NCI-H446 treated with DMSO at 0.1 percent for 48 hours (cell line): ENCODE measurements around the gene TAPBP.
"Not testable (repeated sequence)": the region's sequence is repeated elsewhere in the genome, so short reads cannot be mapped to it uniquely, and the experiment has no call there.

ENCODE experiments used
- DNase-seq: peaks from one replicate; lab custom pipeline; 2025; lab: John Stamatoyannopoulos, UW

TAPBP gene

DNA sequence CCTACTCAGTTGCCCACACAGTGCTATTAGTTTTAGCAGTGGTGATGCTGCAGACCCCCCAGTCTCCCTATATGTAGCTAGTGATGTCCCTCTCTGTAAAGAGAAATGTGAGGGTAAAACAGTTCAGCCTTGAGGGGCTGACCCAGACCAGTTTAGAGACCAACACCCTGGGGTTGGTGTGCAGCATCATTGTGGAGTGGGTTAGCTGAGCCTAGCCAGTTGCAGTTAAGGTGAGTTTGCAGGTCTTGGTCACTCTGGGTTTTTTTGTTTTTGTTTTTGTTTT lies 37.4 kb downstream of the TAPBP start:
- DNase-seq, result no peak

DNA sequence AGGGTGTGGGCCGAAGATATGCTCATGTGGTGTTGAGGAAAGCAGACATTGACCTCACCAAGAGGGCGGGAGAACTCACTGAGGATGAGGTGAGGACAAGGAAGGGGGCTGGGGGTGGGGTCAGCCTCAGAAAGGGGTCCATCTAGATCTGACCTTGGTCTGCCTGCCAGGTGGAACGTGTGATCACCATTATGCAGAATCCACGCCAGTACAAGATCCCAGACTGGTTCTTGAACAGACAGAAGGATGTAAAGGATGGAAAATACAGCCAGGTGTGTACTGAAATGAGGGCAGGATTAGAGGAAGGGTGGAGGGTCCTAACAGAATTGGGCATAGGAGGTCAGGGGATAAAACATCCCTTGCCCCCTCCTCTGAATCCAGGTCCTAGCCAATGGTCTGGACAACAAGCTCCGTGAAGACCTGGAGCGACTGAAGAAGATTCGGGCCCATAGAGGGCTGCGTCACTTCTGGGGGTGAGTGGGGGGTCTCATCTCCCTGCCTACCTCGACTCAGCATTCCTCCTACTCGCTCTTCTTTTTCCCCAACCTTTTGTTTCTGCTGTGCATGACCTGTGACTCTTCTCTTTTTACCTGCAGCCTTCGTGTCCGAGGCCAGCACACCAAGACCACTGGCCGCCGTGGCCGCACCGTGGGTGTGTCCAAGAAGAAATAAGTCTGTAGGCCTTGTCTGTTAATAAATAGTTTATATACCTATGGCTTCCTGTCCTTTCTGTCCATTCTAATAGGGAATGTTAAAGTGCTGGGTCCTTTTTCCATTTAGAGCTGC lies 37.9 kb downstream of the TAPBP start:
- not testable (repeated sequence) for DNase-seq

DNA sequence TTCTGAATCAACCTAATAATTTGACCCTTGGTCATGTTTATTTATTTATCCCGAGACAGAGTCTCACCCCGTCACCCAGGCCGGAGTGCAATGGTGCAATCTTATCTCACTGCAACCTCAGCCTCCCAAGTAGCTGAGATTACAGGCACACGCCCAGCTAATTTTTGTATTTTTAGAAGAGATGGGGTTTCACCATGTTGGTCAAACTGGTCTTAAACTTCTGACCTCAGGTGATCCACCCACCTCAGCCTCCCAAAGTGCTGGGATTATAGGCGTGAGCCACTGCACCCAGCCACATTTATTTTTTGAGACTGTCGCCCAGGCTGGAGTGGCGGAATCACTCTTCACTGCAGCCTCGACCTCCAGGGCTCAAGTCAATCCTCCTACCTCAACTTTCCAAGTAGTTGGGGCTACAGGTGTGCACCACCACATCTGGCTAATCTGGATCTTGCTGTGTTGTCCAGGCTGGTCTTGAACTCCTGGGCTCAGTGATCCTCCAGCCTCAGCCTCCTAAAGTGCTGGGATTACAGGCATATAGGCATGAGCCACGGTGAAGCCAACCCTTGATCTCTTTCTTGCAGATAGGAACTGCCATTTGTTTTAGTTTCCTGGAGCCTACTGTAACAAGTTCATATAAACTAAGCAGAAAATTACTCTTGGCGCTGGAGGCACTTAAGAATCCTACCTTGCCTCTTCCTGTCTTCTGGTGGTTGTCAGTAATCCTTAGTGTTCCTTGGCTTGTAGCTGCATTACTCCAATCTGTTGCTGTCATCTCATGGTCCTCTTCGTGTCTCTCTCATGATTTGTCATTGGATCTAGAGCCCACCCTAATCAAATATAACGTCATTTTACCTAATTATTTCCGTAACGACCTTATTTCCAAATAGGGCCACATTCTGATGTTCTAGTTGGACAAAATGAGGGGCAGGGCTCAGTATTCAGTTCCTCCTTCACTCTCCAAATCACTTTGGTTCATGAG lies 39.7 kb downstream of the TAPBP start:
- no peak for DNase-seq

DNA sequence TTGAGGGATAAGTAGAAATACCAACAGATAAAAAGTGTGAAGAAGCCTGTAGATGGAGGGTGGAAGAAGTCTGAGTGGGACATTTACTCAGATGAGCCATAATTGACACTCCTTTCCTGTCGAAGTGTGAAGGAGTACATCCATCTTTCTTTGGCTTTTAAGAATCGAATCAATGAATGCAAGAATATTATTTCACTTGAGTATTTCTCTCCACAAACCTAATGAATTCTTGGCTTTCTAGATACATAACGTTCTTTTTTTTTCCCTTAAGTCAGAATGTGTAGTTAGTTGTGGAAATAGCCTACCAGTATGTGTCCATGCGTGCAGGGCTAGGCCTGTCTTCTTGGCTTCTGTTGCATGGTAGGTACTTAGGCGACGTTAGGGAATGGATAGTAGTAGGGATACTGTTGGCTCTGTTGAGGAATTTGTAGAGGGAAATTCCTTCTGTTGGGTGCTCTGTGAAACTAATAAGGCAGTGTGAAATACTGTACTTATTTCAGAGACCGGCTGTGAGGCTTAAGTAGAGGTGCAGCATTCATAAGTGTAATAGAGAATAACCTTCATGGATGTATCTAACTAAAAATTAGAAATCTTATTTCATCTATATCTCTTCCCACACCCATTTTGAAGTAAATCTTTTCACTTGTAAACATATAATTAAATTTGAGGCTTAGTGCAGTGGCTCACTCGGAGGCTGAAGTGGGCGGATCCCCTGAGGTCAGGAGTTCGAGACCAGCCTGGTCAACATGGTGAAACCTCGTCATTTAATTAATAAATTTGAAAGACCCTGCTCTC lies 40.6 kb downstream of the TAPBP start:
- no peak for DNase-seq

DNA sequence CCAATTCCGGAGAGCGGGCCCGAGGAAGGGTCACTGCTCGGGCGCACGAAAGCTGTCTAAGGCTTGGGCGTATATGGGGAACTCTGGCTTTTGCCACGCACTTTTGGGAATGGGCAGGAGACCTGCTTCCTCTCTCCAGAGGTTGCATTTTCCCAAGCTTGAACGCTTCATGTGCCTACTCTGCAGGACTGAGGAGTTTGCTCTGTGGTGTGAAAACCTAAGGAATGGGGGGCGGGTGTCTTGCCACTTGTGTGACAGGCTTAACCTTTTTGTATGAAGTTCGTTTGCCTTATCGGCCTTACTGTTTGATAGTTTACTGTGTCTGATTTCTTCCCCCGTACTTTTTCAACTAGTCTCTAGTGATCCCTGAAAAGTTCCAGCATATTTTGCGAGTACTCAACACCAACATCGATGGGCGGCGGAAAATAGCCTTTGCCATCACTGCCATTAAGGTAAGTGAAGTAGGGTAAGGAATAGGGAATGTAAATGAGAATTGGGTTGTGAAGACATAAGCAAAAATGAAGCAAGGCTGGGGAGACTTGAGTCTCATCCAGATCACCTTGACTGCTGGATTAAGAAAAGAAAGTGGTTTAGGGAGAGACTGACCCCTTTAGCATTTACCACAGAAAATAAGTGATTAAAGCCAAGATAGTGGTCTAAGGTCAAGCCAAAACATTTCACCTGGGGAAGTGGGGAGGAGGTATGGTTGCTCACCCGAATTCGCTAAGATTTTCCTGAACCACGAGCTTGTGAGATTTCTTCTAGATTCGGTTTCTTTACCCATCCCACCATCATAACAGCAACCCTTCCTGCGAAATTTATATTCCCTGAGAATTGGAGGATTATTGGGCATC lies 41.4 kb downstream of the TAPBP start:
- no peak for DNase-seq

DNA sequence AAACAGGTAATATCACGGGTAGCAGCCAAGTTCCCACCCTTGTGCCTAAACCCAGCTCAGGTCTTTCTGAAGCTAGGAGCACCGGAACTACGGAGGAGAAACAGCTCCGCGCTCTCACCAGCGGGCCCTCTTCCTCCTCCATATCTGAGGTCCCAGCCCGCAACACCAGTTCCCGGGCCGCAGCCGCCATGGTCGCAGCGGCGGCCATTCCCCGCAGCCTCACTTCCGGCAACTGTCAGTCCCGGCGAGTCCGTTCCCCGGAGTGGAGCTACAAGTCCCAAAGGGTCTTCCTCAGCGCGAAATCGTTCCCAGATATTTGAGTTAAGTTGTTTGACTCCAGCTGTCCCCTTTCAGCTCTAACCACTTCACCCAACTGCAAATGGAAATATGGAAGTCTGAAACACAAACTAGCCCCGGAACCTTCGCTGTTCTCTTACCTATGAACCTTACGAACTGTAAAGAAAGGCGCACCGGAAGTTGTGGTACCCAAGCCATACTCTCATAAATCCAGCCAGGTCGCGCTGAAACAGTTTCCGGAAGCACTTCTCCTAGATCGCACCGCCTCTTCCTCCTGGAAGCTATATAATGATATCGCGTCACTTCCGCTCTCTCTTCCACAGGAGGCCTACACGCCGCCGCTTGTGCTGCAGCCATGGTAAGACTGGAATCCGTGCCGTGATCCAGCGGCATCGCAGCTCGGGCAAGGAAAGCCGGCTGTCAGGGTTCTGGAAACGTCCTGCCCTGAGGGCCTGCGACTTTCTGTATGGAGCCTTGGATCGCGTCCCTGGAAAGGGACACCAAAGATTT lies 42.2 kb downstream of the TAPBP start, which contains the start of the genes RPS18 and VPS52:
Gene RPS18, plus strand, starts transcription at position 608 of the 807 bp plus-strand sequence. Its CDS starts 45 bp downstream, at position 653.
Gene VPS52, minus strand, starts transcription at position 409 of the 807 bp plus-strand sequence. Its CDS starts 201 bp downstream, at position 208.
- peak; percentile 97 for DNase-seq

DNA sequence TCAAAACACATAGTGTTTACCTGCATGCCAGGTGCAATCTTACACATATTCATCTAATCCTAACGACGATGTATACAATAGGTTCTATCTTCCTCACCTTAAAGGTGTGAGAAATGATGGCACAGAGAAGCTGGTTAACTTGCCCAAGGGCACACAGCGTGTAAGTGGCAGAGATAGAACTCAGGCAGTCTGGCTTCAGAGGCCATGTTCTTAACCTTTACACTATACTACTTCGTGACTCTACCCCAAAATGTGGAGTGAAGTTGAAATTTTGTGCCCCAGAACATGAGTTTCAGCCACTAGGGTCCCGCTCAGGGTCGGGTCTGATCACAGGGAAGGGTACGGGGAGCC lies 42.8 kb downstream of the TAPBP start:
- no peak for DNase-seq

DNA sequence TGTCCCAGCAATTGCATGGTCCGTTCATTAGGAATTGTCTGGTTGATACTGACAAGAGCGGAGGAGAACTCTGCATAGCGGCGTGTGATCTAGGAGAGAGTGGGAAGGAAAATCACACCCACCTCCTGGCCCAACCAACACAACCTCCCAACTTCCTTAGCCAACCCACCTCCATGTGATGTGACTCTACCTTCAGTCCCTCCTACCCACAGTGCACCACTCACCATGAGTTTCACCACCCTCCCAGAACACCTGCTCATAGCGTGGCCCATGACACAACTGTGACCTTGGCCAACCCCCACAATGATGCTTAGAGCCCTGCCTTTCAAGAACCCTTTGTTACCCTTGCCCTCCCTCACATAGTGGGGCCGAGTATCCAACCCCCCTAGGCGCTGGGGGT lies 49.9 kb downstream of the TAPBP start:
- no peak for DNase-seq

DNA sequence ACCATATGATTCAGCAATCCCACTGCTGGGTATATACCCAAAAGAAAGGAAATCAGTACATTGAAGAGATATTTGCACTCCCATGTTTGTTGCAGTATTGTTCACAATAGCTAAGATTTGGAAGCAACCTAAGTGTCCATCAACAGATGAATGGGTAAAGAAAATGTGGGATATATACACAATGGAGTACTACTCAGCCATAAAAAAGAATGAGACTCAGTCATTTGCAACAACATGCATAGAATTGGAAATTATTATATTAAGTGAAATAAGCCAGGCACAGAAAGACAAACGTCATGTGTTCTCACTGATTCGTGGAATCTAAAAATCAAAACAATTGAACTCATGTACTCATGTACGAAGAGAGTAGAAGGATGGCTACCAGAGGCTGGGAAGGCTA lies 51.4 kb downstream of the TAPBP start:
- DNase-seq, result not testable (repeated sequence)

DNA sequence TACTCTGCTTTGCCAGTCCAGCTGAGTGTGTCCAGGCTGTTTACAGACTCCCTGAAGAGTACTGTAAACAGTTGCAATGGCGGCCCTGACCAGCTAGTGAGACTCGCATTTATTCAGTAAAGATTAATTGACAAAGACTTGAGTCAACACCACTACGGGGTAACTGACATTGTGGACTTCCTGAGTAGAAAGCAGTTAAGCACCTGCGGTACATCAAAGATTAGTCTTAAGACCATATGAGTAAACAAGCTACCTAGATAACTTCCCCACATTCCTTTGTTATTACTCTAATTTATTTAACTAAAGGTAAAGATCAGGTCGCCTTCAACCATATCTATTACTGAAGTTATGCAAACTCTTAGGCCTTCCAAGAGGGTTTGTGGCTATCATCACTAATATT lies 54.8 kb downstream of the TAPBP start:
- no peak for DNase-seq

DNA sequence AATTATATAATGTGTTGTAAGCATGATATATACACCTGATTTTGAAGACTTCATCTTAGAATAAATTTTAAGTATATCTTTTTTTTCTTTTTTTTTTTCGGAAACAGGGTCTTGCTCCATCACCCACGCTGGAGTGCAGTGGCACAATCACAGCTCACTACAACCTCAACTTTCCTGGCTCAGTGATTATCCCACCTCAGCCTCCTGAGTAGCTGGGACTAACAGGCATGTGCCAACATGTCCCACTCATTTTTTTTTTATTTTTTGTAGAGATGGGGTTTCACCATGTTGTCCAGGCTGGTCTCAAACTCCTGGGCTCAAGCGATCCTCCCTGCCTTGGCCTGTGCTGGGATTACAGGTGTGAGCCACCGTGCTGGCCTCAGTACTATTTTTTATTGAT lies 59.3 kb downstream of the TAPBP start:
- no peak for DNase-seq

DNA sequence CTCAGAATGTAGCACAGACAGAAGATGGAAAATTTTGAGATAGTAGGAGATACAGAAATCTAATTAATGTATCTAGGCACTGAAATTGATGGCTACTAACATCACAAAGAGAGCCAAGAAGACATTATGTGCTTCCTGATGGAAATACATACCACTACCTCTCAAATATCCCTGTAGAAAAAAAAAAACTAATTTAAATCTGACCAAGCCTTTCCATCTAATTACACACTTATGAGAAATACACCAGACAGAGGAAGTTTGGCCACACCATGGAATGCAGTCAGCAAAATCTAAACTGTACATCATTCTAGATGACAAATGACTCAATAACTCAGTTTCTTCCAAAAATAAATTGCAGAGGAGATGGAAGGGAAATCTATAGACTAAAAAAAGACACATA lies 61.1 kb downstream of the TAPBP start:
- no peak for DNase-seq

DNA sequence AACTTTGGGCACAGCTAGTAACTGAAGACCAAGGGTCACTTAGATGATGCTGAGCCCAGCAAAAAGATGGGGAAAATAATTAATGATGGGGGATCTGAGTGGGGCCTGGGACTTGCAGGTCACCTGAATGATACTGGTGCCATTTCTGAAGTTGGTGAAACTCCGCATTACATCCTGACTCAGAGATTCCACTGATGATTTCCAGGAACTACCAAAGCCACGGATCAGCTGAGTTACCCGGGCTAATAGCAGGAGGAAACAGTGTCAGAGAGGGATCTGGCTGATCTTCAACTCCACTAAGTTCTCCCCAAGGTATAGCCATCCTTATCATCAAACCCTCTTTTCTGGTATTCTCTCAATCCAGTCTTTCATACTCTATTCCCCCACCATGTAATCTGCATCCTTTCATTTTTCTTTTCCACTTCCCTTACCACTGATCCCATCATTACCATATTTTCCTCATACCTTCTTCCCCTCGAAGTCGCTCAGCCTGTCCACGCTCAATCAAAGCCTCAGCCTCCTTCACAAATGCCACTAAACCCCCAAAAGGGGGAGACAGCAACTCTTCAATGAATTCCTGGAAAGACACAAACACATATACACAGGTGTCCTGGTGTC lies 62.4 kb downstream of the TAPBP start:
- no peak for DNase-seq

DNA sequence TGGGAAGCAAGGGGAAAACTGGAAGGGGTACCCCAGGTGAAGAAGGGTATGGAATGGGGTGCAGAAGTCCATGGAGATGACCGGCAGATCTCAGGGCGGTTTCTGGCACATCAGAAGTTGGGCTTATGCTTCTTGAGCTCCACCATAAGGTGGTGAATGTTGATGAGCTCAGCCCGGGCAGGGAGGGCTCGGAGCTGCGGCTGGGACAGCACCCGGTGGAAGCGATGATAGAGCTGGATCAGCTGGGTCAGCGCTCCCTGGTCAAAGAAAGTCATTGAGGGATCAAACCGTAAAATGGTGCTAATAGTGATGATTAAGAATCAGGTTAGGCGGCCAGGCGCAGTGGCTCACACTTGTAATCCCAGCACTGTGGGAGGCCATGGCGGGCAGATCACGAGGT lies 63.1 kb downstream of the TAPBP start:
- DNase-seq, result no peak

DNA sequence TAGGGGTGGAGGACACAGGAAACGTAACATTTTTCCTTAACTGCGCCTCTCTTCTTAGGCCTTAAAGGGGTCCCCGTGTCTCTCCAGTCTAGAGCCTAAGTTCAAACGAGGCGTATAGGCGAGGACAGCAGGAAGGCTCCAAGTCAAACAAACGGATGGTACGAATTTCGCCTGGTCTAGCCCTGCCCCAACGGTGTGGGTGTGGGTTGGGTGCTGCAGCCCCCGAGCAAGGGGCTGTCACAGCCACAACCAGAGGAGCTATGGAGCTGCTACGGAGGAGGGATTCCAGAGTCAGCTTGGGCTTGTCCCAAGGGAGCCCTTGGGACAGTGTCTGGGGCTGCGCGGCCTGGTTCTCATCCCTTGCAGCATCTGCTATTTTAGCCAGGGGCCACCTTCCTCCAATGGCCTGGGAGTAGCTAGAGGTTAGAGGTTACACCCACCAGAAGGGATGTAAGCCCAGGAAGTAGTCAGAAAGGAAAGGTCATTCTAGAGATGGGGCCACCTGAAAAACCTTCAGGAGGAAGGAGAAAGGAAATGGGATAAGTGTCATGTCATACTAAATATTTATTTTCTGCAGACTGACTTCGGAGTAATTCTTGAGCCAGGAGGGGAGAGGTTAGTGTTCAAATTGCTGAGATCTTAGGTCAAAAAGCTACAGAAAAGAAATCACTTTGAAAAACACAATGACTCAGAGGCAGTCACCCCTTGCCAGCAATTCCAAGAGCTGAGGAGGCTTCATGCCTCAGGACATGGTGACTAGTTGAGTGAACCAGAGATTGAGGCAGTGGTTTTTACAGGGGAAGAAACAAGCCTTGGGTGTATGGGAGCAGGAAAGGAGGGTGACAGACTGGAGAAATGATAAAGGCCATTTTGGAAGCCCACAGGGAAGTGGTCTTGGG lies 63.9 kb downstream of the TAPBP start:
- no peak for DNase-seq
